ENCODE measurements around the gene DES. TPM values are rescaled to one million over a fixed set of nuclear protein-coding genes. Genes with fewer than 3 reads are reported as not detected.

Gene DES
- total and polyA plus RNA-seq, 8 donors: 0.75 to 101 (median 3.6) TPM

DNA sequence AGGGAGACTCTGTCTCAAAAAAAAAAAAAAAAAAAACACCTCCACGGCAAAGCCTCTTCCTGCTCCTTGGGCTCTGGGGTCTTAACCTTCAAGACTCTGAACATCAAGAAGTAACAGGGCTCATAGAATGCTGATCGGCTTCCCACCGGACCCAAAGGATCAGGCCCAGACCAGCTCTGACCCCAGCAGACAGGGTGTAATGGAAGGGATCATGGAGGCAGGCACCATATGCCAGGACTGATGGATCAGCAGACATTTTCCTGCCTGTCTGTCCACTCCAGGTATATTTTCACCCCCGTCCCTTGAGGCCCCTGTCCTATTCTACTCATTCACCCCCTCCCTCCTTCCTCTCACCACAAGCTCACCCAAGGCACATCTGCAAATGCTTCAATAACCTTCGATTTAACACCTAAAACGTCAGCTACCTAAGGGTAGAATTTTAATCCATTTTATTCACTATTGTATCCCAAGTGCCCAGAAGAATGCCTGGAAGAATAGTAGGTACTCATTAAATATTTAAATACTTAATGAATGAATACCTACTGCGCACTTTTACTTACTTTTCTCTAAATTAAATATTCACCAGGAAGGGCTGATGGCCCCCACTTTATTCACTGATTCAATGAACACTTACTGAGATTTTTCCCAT lies 11.9 kb downstream of the DES start:
- TF ChIP-seq, protein P1, sequence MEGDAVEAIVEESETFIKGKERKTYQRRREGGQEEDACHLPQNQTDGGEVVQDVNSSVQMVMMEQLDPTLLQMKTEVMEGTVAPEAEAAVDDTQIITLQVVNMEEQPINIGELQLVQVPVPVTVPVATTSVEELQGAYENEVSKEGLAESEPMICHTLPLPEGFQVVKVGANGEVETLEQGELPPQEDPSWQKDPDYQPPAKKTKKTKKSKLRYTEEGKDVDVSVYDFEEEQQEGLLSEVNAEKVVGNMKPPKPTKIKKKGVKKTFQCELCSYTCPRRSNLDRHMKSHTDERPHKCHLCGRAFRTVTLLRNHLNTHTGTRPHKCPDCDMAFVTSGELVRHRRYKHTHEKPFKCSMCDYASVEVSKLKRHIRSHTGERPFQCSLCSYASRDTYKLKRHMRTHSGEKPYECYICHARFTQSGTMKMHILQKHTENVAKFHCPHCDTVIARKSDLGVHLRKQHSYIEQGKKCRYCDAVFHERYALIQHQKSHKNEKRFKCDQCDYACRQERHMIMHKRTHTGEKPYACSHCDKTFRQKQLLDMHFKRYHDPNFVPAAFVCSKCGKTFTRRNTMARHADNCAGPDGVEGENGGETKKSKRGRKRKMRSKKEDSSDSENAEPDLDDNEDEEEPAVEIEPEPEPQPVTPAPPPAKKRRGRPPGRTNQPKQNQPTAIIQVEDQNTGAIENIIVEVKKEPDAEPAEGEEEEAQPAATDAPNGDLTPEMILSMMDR (IDR thresholded peaks at IDR 0.05): no peak
- no peak overlapping the region for H3K27ac ChIP-seq
- H3K36me3 ChIP-seq: no peaks in the 10 kb centered on the region
- H3K27me3 ChIP-seq: no peaks in the 10 kb centered on the region
- H3K9me3 ChIP-seq: no peaks in the 10 kb centered on the region
- ATAC-seq (no peak), FAIRE-seq (no peak), DNase-seq (no peak)
- H3K4me3 ChIP-seq: no peak overlapping the region
- intact Hi-C loops (cut with DNase I): no loop called here
- no peaks in the 10 kb centered on the region for H3K4me1 ChIP-seq
- 84 to 88% methylated on average over 7 of the region's 7 CpGs for WGBS, 2 donors

DNA sequence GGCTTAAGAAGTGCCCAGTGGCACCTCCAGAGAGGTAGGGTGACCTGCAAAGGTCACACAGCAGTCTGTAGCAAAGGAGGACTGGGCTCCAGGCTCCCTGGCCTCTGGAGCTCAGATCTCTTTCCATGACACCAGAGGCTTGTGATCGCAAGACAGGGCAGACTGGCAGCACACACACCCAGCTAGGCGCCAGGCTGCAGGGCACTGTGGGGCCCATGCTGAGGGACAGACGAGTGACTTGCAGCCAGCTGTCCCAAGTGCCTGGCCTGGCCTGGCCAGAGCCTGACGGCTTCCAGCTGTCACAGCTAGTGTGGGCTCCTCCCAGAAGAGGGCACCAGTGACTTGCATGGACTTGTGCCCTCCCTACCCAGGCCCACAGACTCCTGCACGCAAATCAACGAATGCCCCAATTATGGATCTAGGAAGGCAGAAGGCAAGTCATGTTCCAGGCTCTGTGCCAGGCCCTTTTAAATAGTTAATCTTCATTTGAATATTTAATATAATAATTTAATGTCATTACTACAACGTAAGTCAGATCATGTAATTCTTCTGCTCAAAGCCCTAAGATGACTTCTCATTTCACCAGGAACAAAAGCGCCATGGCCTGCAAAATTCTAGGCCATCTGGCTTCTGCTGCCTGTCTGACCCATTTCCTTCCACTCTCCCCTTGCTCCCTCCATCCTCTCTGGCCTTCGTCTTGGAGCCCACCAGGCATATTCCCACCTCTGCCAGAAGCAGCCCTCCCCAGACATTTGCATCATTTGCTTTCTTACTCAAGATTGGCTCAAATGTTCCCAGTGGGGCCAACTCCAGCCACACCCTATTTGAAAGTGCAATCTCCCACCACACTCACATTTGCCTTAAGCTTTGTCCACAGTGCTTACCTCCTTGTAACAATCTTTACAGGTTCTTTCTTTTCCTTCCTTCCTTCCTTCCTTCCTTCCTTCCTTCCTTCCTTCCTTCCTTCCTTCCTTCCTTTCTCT lies 12.7 kb downstream of the DES start:
- FAIRE-seq (no peak), ATAC-seq (peak in 3 of 4 donors; percentile 68 to 78 (median 77)), DNase-seq (no peak)
- Histone ChIP-seq H3K36me3 (no peaks in the 10 kb centered on the region), H3K4me1 (no peaks in the 10 kb centered on the region), H3K4me3 (no peak overlapping the region), H3K27me3 (peaks cover 0 to 5% (median 0%) of the 10 kb centered on the region in 4 donors), H3K27ac (no peak overlapping the region), H3K9me3 (no peaks in the 10 kb centered on the region)
- TF ChIP-seq, protein P1 (IDR thresholded peaks at IDR 0.05): no peak
- intact Hi-C loops (cut with DNase I): no loop called here
- 54 to 57% methylated on average over 9 of the region's 9 CpGs for WGBS, 2 donors

DNA sequence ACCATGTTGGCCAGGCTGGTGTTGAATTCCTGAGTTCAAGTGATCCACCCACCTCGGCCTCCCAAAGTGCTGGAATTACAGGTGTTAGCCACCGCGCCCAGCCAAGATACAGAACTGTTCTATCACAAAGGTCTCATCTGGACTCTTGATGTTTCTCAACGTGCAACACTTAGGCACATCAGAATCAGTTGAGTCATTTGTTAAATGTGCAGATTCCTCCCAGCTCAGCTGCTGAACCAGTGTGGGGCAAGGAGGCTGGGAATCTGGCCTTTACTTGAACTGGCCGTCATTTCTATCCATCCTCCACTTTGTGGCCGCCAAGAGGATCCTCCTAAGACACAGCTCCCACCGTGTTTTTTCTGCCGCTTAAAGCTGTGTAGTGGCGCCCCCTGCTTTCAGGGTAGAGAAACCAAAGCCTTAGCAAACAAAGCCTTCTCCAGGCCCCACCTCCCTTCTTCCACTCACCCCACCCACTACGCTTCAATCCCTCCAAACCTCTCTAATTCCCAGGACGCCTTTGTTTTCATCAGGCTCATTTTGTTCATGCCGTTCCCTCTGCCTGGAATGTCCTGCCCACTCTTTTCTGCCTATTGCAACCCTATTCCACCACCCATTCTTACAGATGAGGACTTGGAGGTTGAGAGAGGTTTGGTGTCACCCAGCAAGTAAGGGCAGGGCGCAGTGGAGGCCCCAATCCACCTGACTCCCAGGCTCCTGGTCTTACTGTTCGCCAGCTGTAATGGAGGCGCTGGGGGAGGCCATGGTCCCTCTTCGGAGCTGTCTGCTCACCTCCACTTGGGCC lies 15.7 kb downstream of the DES start:
- TF ChIP-seq, protein P1 (IDR thresholded peaks at IDR 0.05): no peak
- 79 to 81% methylated on average over 16 of the region's 16 CpGs for WGBS, 2 donors
- Histone ChIP-seq H3K4me3 (no peak overlapping the region), H3K36me3 (no peaks in the 10 kb centered on the region), H3K27ac (no peak overlapping the region), H3K4me1 (no peaks in the 10 kb centered on the region), H3K27me3 (peaks cover 0 to 5% (median 0%) of the 10 kb centered on the region in 4 donors), H3K9me3 (no peaks in the 10 kb centered on the region)
- DNase-seq (no peak), ATAC-seq (no peak), FAIRE-seq (no peak)
- intact Hi-C loops (cut with DNase I): no loop called here

DNA sequence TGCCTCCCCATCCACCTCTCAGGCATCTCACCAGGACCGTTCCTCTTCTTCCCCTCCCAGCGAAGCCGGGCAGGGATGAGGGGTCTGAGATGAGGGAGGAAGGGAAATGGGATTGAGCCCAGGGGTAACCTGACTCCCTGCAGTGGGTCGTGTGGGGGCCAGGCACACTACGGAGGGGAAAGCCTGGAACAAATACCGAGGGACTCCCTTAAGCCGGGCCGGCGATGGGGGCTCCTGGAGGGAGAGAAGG lies 16.2 kb downstream of the DES start:
- Histone ChIP-seq H3K27ac (no peak overlapping the region), H3K4me3 (no peak overlapping the region), H3K36me3 (no peaks in the 10 kb centered on the region), H3K9me3 (no peaks in the 10 kb centered on the region), H3K27me3 (peaks cover 0 to 5% (median 0%) of the 10 kb centered on the region in 4 donors), H3K4me1 (no peaks in the 10 kb centered on the region)
- intact Hi-C loops (cut with DNase I): no loop called here
- FAIRE-seq: no peak
- no peak for ATAC-seq
- DNase-seq: no peak
- TF ChIP-seq, protein P1 (IDR thresholded peaks at IDR 0.05): no peak
- WGBS, 2 donors: 49 to 55% methylated on average over 9 of the region's 9 CpGs

Data from pancreas (tissue), 10 donors.